ENCODE data around the gene STXBP1.
"Not testable (repeated sequence)": the region's sequence is repeated elsewhere in the genome, so short reads cannot be mapped to it uniquely, and the experiment has no call there.

The STXBP1 gene

GRCh38 chr9:127611899-127612790 is at the start of gene STXBP1:
Gene STXBP1 (plus strand): TSS chr9:127612277. CDS start chr9:127612404, 127 bp downstream.
- DNase-seq = peak; percentile 69

GRCh38 chr9:127562279-127562796 is 49.7 kb upstream of the STXBP1 start:
- DNase-seq = no peak

GRCh38 chr9:127562841-127563401 is 49.2 kb upstream of the STXBP1 start:
- no peak for DNase-seq

GRCh38 chr9:127563579-127563978 is 48.5 kb upstream of the STXBP1 start:
- no peak for DNase-seq

GRCh38 chr9:127565231-127565630 is 46.8 kb upstream of the STXBP1 start:
- no peak for DNase-seq

GRCh38 chr9:127566351-127567001 is 45.6 kb upstream of the STXBP1 start:
- DNase-seq = no peak

- DNase-seq = no peak
These were observed 44.9 kb upstream of the STXBP1 start for GRCh38 chr9:127567035-127567729.

- no peak for DNase-seq
These were observed 44.1 kb upstream of the STXBP1 start for GRCh38 chr9:127567730-127568617.

GRCh38 chr9:127568618-127568970 is 43.5 kb upstream of the STXBP1 start:
- DNase-seq = no peak

GRCh38 chr9:127568971-127569885 is 42.8 kb upstream of the STXBP1 start:
- peak; percentile 81 for DNase-seq

- DNase-seq = peak; percentile 81
These were observed 42.1 kb upstream of the STXBP1 start for GRCh38 chr9:127569886-127570401.

GRCh38 chr9:127570533-127571111 is 41.5 kb upstream of the STXBP1 start:
- DNase-seq = peak; percentile 27

GRCh38 chr9:127571971-127572370 is 40.1 kb upstream of the STXBP1 start:
- DNase-seq = no peak

- no peak for DNase-seq
These were observed 38.9 kb upstream of the STXBP1 start for GRCh38 chr9:127572961-127573721.

- DNase-seq = peak; percentile 99
These were observed 37.7 kb upstream of the STXBP1 start for GRCh38 chr9:127574072-127574993.

- DNase-seq = no peak
These were observed 36.0 kb upstream of the STXBP1 start for GRCh38 chr9:127575875-127576778.

- DNase-seq = not testable (repeated sequence)
These were observed 34.9 kb upstream of the STXBP1 start for GRCh38 chr9:127577194-127577593.
